HG03103 (cell line): ENCODE data around the gene FAM177A1.
"Not testable (repeated sequence)": the region's sequence is repeated elsewhere in the genome, so short reads cannot be mapped to it uniquely, and the experiment has no call there.

Source experiments
- ATAC-seq: cut with Tn5 transposase; IDR thresholded peaks from one replicate; pipeline ENCODE4 v1.9.1; 2021; ENCODE audit warnings: low read depth; ENCODE audit not compliant: unreplicated experiment

Gene FAM177A1, protein sequence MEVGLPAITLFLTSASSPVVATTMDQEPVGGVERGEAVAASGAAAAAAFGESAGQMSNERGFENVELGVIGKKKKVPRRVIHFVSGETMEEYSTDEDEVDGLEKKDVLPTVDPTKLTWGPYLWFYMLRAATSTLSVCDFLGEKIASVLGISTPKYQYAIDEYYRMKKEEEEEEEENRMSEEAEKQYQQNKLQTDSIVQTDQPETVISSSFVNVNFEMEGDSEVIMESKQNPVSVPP

DNA sequence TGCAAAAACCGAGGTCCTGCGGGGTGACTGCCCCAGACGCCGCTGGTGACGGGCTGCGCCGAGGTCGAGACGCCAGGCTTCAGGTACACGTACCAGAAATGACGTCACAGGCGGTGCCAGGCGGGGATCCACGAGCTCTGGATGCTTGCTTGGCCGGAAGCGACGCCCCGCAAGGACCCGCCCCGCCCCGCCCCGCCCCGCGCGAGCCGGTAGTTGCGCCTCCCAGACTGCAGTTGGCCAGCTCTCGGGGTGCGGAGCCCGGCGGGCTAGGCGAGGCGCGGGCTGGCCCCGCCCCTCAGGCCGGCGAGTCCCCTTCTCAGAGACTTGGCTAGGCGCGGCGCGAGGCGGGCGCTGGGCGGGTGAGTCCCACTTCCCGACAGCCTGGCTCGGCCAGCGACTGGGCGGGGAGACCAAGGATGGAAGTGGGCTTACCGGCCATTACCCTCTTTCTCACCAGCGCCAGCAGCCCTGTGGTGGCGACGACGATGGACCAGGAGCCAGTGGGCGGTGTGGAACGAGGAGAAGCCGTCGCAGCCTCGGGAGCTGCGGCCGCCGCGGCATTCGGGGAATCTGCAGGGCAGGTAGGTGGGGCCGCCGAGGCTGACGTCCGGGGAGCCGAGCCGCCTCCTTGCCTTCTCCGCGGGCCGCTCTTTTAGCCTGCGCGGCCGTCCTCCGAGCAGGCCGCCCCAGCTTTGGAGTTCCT, at the start of gene FAM177A1:
TSS of gene FAM177A1 (plus strand) at position 225 of the 703 bp plus-strand sequence. CDS start at position 417, 192 bp downstream.
- peak; percentile 81 for ATAC-seq

DNA sequence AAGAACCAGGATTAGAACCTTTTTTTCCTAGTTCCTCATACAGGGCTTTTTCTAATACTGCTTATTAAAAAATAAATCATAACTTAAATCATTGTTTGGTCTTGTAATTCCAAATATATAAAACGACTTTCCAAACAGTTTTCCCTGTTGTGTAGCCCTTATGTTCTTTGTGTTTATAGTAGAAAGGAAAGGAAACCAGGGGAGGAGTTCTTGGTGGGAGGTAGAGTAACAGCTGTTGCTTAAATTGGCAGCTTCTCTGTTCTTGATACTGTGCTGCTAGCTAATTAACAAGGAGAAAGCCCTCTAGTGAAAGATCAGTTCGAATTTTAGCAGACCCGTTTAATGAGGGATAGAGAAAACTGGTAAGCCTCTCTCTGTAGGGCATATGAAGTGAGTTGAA, 48.3 kb upstream of the FAM177A1 start:
- ATAC-seq = no peak

DNA sequence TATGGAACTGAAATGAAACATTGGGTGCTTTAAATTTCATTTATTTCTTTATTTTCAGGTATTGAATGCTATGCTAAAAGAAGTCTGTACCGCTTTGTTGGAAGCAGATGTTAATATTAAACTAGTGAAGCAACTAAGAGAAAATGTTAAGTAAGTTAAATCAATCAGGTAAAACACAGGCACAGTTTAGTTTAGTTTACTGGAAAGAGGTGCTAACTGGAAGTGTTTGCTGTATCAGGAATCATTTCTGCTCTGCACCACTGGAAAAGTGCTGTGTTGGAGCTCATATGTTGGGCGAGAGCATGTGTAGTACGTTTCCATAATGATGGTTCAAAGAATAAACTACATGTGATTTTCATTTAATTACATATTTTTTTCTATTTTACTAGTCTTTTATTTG, 46.6 kb upstream of the FAM177A1 start:
- ATAC-seq = no peak

DNA sequence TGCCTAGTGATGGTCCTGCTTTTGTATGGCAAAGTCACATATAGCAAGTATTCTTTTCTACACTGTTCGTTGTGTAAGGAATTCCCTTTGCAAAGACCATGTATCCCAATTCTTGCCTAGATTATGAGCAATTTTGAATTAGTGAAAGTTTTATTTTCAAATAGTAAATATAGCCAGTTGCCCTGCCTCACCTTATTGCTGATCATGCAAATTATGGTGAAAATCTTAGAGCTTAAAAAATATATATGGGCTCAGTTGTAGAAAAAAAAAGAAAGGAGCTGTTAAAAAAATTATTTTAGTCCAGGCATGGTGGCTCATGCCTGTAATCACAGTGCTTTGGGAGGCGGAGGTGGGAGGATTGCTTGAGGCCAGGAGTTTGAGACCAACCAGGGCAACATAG, 44.5 kb upstream of the FAM177A1 start:
- ATAC-seq = no peak

DNA sequence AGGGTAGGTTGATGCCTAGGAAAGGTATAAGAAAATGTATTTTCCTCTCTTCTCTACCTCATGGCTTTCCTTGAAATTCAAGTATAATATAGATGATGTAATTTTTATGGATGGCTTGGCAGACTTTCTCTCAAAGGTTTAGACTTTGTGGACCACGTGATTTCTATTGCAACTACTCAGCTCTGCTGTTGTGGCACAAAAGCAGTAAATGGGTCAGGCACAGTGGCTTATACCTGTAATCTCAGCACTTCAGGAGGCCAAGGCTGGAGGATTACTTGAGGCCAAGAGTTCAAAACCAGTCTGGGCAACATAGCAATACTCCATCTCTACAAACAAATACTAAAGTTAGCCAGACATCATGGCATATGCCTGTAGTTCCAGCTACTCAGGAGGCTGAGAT, 41.2 kb upstream of the FAM177A1 start:
- ATAC-seq = no peak

DNA sequence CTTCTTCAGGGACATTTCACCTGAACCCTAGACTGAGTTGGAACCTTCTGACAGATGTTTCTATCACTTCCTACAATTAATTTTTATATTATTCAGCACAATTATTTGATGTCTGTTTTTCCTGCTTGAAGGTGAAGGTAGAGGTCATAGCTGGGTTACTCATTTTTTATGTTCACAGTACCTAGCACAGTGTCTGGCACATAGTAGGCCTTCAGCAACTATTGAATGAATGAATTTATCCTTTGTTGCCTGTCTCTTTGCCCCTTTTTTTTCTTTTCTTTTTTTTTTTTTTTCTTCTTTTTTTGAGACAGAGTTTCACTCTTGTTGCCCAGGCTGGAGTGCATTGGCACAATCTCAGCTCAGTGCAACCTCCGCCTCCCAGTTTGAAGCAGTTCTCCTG, 29.5 kb upstream of the FAM177A1 start:
- no peak for ATAC-seq

DNA sequence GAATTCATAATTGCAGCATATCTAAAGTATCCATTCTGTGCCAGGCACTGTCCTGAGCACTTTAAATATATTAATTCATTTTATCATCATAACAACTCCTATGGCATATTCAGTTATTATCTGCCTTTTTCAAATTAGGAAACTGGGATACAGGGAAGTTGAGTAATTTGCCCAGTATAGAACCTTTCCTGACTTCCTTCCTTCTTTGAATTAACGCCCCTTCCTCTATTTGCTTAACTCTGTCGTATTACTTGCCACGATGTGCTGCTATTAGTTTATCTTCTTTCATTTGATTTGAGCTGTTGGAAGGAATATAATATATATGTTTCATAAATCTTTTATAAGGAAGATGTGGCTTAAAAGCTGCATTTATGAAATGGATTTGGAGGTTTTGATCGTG, 25.4 kb upstream of the FAM177A1 start:
- no peak for ATAC-seq

DNA sequence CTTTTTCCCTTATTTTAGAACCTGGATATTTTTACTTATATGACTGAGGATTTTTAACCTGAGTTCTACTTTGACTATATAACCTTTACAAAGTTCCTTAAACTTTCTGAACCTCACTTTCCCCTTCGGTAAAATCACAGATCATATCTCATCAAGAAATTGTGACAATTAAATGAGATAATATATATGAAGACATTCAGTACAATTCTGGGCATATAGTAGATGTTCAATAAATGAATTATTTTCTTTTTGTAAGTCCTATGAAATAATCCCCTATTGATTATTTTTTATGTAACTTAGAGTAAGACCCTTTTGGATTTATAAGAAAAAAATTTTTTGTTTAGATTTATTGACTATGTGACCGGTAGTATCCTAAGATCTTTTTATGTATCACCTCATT, 17.6 kb upstream of the FAM177A1 start:
- ATAC-seq = no peak

DNA sequence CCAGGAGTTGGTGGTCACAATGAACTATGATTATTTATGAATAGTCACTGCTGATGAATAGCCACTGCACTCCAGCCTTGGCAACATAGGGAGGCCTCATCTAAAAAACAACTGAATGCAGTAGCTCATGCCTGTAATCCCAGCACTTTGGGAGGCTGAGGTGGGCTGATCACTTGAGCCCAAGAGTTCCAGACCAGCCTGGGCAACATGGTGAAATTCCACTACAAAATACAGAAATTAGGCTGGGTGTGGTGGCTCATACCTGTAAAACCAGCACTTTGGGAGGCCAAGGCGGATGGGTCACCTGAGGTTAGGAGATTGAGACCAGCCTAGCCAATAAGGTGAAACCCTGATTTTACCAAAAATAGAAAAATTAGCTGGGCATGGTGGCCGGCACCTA, 13.5 kb upstream of the FAM177A1 start:
- ATAC-seq = no peak

DNA sequence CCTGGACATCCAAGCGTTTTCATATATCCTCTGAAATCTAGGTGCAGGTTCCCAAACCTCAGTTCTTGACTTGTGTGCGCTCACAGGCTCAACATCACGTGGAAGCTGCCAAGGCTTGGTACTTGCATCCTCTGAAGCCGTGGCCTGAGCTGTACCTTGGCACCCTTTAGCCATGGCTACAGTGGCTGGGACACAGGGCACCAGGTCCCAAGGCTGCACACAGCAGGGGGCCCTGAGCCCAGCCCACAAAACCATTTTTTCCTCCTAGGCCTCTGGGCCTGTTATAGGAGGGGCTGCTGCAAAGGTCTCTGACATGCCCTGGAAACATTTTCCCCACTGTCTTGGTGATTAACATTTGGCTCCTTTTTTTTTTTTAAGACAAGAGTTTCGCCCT, 11.6 kb upstream of the FAM177A1 start:
- ATAC-seq = no peak

DNA sequence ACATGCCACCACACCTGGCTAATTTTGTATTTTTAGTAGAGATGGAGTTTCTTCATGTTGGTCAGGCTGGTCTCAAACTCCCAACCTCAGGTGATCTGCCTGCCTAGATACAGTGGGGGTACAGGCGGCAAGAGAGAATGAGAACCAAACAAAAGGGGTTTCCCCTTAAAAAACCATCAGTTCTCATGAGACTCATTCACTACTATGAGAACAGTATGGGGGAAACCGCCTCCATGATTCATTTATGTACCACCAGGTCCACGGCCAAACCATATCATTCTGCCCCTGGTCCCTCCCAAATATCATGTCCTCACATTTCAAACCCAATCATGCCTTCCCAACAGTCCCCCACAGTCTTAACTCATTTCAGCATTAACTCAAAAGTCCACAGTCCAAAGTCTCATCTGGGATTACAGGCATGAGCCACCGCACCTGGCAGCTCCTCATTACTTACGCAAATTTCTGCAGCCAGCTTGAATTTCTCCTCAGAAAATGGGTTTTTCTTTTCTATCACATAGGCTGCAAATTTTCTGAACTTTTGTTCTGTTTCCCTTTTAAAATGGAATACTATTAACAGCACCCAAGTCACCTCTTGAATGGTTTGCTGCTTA, 11.0 kb upstream of the FAM177A1 start:
- ATAC-seq = not testable (repeated sequence)

DNA sequence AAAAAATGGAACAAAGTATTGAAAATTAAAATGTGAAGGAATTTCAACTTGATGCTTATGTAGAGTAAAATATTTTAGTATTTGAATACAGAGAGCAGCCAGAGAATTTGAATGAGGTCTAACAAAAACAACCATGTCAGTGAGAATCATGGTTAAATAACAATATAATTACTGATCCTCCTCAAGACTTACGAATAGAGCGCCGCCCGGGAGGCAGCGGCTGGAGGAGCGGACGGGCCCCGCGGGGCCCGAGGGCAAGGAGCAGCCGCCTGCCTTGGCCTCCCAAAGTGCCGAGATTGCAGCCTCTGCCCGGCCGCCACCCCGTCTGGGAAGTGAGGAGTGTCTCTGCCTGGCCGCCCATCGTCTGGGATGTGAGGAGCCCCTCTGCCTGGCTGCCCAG, 7.8 kb upstream of the FAM177A1 start:
- not testable (repeated sequence) for ATAC-seq

DNA sequence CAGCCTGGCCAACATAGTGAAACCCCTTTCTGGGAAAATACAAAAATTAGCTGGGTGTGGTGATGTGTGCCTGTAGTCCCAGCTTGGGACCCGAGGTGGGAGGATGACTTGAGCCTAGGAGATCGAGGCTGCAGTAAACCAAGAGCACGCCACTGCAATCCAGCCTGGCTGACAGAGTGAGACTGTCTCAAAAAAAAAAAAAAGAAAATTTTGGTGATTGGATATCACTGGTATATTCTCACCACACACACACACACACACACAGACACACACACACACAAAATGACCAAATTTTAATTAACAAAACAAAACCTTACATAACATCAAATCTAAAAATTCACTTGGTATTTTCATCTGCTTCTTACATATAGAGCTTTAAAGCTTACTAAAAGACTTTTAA, 3.4 kb upstream of the FAM177A1 start:
- no peak for ATAC-seq

DNA sequence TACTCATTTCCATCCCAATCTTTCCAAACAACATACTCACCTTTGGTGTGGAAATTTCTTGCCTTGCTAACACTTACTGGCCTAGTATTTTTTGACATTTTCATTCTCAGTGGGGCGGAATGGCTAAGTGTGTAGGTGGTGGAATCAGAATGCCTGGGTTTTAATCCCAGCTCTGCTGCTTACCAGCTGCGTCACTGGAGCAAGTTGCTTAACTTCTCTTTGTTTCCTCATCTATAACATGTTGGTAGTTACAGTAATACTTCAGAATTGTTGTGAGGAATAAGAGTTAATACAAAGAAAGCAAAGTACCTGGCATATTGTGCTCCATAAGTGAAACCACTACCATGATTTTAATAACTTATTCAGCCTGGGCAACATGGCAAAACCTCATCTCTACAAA, 3.0 kb upstream of the FAM177A1 start:
- ATAC-seq = no peak

DNA sequence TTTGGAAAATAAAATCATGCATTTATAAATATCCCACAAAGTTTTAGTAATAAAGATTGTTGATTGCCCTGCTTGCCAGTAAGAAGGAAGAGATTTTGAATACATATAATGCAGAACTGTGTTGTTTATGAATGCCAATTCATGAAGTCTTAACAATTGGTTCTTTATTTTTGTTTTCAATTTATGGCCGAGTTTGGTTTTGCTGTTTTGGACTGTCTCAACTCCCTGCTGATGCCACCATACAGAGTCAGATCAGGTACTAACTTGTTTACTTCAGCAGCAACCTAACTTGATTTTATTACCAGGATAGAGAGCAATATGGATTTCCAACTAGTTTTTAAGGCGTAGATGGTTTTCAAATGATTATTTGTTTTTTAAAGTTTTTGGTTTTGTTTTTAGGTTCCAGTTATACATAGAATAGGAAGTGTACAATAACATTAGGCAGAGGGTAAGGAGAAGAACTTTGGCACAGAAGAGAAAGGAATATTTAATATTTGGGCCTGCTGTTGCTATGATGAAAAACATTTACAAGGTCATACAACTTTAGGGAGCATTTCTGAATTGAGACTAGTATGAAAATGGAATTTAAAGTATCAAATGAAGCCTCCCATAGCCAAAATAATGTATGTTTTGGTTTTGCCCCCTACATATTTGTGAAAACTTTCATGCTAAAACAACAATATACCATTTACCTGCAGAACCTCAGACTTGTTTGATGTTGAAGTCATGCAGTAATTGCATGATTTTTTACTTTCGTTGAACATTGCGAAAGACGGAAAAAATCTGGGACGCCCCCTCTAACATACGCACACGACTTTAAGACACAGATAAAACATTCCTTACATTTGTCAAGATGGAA, 904 bp upstream of the FAM177A1 start:
- ATAC-seq = no peak

DNA sequence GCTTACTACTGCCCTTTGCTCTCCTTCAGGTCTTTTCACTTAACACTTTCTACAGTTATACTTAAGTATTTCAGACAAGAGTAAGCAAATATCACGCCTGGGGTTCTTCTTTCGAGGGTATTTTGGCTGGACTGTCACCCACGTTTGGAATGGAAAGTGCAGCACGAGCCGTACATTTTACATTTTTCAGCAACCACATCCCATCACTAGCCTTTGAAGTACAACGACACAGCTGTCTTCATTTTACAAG, 349 bp upstream of the FAM177A1 start:
- ATAC-seq = no peak

DNA sequence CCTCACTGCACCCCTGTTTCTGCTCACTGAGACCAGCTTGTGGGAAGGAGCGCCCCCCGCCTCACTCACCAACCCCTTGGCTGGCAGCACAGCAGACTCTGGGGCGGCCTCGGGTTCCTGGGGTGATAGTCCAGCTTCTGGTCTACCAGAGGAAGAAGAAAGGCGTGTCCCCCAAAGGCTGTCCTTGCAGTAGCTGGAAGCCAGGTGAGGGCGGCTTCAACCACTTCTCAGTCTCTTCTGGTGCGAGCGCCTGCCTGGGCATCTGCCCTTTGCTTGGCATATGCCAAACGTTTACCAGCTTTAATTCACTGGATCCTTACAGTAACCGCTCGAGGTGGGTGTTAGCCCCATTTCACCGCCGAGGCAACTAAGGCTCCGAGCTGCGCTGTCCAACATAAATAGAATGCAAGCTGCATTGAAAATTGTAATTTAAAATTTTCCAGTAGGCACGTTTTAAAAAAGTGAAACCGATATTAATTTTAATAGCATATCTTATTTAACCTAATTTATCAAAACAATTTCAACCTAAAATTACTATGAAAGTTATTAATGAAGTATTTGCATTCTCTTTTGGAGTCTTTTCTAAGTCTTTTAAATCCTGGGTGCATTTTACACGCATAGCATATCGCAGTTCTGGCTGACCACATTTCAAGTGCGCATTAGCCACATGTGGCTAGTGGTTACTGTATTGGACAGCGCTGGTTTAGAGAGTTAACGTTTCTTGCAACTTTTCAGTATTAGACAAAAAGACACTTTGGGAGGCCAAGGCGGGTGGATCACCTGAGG, 872 bp downstream of the FAM177A1 start:
- peak; percentile 12 for ATAC-seq

DNA sequence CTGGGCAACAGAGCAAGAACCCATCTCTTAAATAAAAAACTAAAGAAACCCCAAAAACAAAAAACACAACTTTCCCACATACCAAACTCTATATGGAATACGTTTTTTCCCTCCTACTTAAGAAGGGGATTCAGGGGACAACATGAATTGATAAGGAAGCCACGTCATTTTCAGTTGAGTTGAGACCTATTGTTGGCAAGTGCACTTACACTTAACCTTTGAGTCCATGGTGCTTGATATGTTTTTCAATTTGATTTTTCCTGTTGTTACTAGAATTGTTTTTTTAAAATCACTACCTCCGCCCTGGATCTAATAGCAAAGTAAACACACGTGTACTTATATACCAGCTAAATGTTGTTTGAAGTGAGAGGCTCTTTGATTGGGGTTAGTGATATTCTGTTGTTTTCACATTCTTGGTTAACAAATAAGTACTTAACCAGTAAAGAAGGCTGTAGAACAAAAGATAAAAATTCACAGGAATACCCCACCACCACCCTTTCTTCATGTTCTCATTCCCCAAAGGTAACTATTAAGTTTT, 2.0 kb downstream of the FAM177A1 start:
- no peak for ATAC-seq

DNA sequence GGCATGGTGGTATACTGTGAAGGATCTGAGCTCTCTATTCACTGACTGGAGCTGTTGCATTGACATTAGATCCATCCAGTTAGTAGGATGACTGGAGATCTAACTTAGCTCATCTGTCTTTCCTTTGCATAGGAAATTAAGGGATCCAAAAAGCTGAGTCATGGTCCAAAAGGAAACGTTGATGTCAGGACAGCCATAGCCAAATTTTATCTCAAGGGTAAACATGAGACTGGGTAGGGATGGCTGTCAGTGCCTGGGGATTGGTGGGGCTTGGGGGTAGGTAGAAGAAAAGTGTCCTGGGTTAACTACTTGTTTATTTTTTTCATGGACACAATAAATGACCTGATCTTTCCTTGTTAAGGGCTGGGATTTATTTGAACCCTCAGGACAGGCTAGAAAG, 4.6 kb downstream of the FAM177A1 start:
- no peak for ATAC-seq

DNA sequence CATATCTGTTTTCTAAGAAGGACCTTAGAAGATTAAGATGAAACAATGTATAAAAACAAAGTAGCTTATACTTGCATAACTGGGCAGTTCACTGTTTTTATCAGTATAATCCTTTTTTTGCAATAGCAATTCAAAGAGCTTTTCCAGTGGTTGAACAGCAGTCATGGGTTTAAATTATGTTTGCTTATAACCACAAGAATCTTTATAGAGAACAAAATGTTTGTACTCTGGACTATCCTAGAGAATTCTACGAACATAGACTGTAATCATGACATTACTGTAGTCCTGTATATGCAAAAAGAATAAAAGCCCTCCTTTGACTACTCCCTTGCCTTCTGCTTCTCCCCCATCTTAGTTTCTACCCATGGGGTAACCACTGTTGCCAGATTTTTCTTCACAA, 5.7 kb downstream of the FAM177A1 start:
- no peak for ATAC-seq
